H1 (cell line): Measurements from ENCODE around the gene COTL1. TPM values are rescaled to one million over a fixed set of nuclear protein-coding genes. Genes with fewer than 3 reads are reported as not detected.

Source experiments
- CTCF ChIA-PET: fragments of 300-600 bp; sonication (Branson Sonifier 250); formaldehyde crosslinking; loops from one replicate; lab custom pipeline; 2021; ENCODE audit not compliant: partially characterized antibody; lab: Charles Lee
- POLR2A ChIA-PET: fragments of 300-600 bp; sonication (Branson Sonifier 250); formaldehyde crosslinking; loops from one replicate; lab custom pipeline; 2021; ENCODE audit warnings: inconsistent platforms; ENCODE audit not compliant: partially characterized antibody; lab: Charles Lee
- DNase-seq, 2 experiments: peaks; one replicate each; pipeline versions ENCODE4 v3.0.0 to v3.0.0-alpha.2; 2010 to 2022; ENCODE audit warnings: low spot score in 2 of 2, low read depth in 1 of 2, mixed read lengths in 1 of 2
- FAIRE-seq: peaks from 2 replicates; lab custom pipeline; 2011; peaks lifted over from hg19 to GRCh38; lab: Jason Lieb, UNC
- H2AFZ ChIP-seq: 2 replicates; pipeline ENCODE4 v1.8.1; 2012; ENCODE audit warnings: low read length, inconsistent platforms
- H2AK5ac ChIP-seq: 2 replicates; pipeline ENCODE4 v1.6.1; 2013; ENCODE audit warnings: low read depth, low read length
- H2BK120ac ChIP-seq: replicated peaks from 2 replicates; pipeline ENCODE3; 2013; ENCODE audit warnings: low read depth, low read length, inconsistent platforms
- H2BK12ac ChIP-seq: 2 replicates; pipeline ENCODE4 v1.6.1; 2013; ENCODE audit warnings: low read depth, low read length
- H2BK15ac ChIP-seq: 2 replicates; pipeline ENCODE4 v1.6.1; 2013; ENCODE audit warnings: low read length
- H2BK20ac ChIP-seq: 2 replicates; pipeline ENCODE4 v1.6.1; 2013; ENCODE audit warnings: low read length
- H2BK5ac ChIP-seq: 2 replicates; pipeline ENCODE4 v1.6.1; 2013; ENCODE audit warnings: low read depth, low read length
- H3K14ac ChIP-seq: 2 replicates; pipeline ENCODE4 v1.6.1; 2013; ENCODE audit warnings: inconsistent platforms; ENCODE audit not compliant: insufficient read length
- H3K18ac ChIP-seq: 2 replicates; pipeline ENCODE4 v1.6.1; 2013; ENCODE audit warnings: low read length; ENCODE audit errors: extremely low read depth
- H3K23ac ChIP-seq: 2 replicates; pipeline ENCODE4 v1.6.1; 2013; ENCODE audit warnings: inconsistent platforms; ENCODE audit not compliant: insufficient read length
- H3K23me2 ChIP-seq: 2 replicates; pipeline ENCODE4 v1.6.1; 2013; ENCODE audit warnings: low read depth, low read length
- H3K27ac ChIP-seq: 2 replicates; pipeline ENCODE4 v1.6.1; 2011; ENCODE audit warnings: low read depth, low read length, inconsistent platforms
- H3K27me3 ChIP-seq, 4 experiments: replicated peaks in 1 of 4; 1 replicate in 1 of 4; 2 replicates in 3 of 4; pipeline versions ENCODE4 v1.6.1 to v1.8.1; 2011 to 2013; ENCODE audit warnings: low read length in 3 of 4, mild to moderate bottlenecking in 3 of 4, inconsistent platforms in 2 of 4, mixed read lengths in 2 of 4, moderate library complexity in 1 of 4; ENCODE audit not compliant: control insufficient read depth in 3 of 4, insufficient read depth in 3 of 4; ENCODE audit errors: extremely low read depth in 1 of 4
- H3K36me3 ChIP-seq, 4 experiments: 2 replicates each; pipeline versions ENCODE4 v1.6.1 to v1.8.1; 2011 to 2013; ENCODE audit warnings: mild to moderate bottlenecking in 4 of 4, low read length in 3 of 4, moderate library complexity in 2 of 4, control low read depth in 1 of 4, inconsistent platforms in 1 of 4; ENCODE audit not compliant: insufficient read depth in 4 of 4, control insufficient read depth in 2 of 4
- H3K4ac ChIP-seq: replicated peaks from 2 replicates; pipeline ENCODE3; 2013; ENCODE audit warnings: low read length, low read depth, mixed read lengths, inconsistent platforms; ENCODE audit not compliant: insufficient read length
- H3K4me1 ChIP-seq, 4 experiments: replicated peaks in 1 of 4; 1 replicate in 1 of 4; 2 replicates in 3 of 4; pipeline versions ENCODE4 v1.6.1 to v1.8.1; 2011 to 2013; ENCODE audit warnings: low read length in 3 of 4, inconsistent platforms in 2 of 4, mixed read lengths in 1 of 4; ENCODE audit not compliant: insufficient read depth in 4 of 4, control insufficient read depth in 3 of 4
- H3K4me2 ChIP-seq, 2 experiments: 2 replicates each; pipeline versions ENCODE4 v1.6.1 to v1.8.1; 2011 to 2013; ENCODE audit warnings: low read depth in 2 of 2, low read length in 2 of 2, control low read depth in 1 of 2, inconsistent platforms in 1 of 2, mild to moderate bottlenecking in 1 of 2; ENCODE audit not compliant: insufficient read depth in 1 of 2
- H3K4me3 ChIP-seq, 4 experiments: fragments of 200-600, 300-600 bp in 1 of 4; sonication (generic), shearing (Covaris generic), sonication (Bioruptor Twin) in 1 of 4; 2 replicates each; pipeline versions ENCODE4 v1.5.1 to v1.8.1; 2011 to 2016; ENCODE audit warnings: low read length in 4 of 4, low read depth in 3 of 4, control low read depth in 2 of 4, inconsistent platforms in 2 of 4, mild to moderate bottlenecking in 2 of 4, mixed read lengths in 1 of 4, moderate library complexity in 1 of 4; ENCODE audit not compliant: insufficient read depth in 2 of 4; ENCODE audit errors: extremely low read depth in 1 of 4
- H3K56ac ChIP-seq: replicated peaks from 2 replicates; pipeline ENCODE3; 2013; ENCODE audit warnings: low read depth, mild to moderate bottlenecking, mixed read lengths, low read length, inconsistent platforms; ENCODE audit not compliant: insufficient read length
- H3K79me1 ChIP-seq: 2 replicates; pipeline ENCODE4 v1.6.1; 2013; ENCODE audit warnings: low read depth, low read length, control low read depth
- H3K79me2 ChIP-seq, 2 experiments: 2 replicates each; pipeline versions ENCODE4 v1.6.1 to v1.8.1; 2012 to 2013; ENCODE audit warnings: low read length in 2 of 2, mild to moderate bottlenecking in 2 of 2, inconsistent platforms in 1 of 2; ENCODE audit not compliant: insufficient read depth in 2 of 2, control insufficient read depth in 1 of 2
- H3K9ac ChIP-seq, 4 experiments: replicated peaks in 1 of 4; 1 replicate in 1 of 4; 2 replicates in 3 of 4; pipeline versions ENCODE4 v1.6.1 to v1.8.1; 2011 to 2013; ENCODE audit warnings: low read depth in 3 of 4, low read length in 3 of 4, control low read depth in 2 of 4, mild to moderate bottlenecking in 2 of 4, moderate library complexity in 2 of 4, inconsistent platforms in 1 of 4; ENCODE audit errors: extremely low read depth in 1 of 4
- H3K9me3 ChIP-seq, 2 experiments: 2 replicates each; pipeline versions ENCODE4 v1.6.1 to v1.8.1; 2012 to 2013; ENCODE audit warnings: mild to moderate bottlenecking in 2 of 2, moderate library complexity in 2 of 2, control low read depth in 1 of 2, inconsistent platforms in 1 of 2, low read depth in 1 of 2, low read length in 1 of 2, mixed read lengths in 1 of 2; ENCODE audit not compliant: insufficient read depth in 2 of 2
- H4K20me1 ChIP-seq, 2 experiments: replicated peaks in 1 of 2; 2 replicates each; pipeline versions ENCODE3 to v1.8.1; 2011 to 2013; ENCODE audit warnings: inconsistent platforms in 2 of 2, low read length in 2 of 2, mild to moderate bottlenecking in 1 of 2; ENCODE audit not compliant: insufficient read depth in 2 of 2, control insufficient read depth in 1 of 2
- H4K5ac ChIP-seq: 2 replicates; pipeline ENCODE4 v1.6.1; 2013; ENCODE audit warnings: low read length, low read depth, mixed read lengths, inconsistent platforms; ENCODE audit not compliant: insufficient read length
- H4K8ac ChIP-seq: 2 replicates; pipeline ENCODE4 v1.8.0; 2013; ENCODE audit warnings: mild to moderate bottlenecking, moderate library complexity, low read length, inconsistent platforms; ENCODE audit not compliant: insufficient read depth; ENCODE audit errors: extremely low read depth
- H4K91ac ChIP-seq: replicated peaks from 2 replicates; pipeline ENCODE3; 2013; ENCODE audit warnings: low read length, mixed read lengths, inconsistent platforms; ENCODE audit not compliant: insufficient read length
- BACH1 ChIP-seq: IDR thresholded peaks from 2 replicates; pipeline ENCODE4 v1.6.1; 2012; ENCODE audit warnings: low read length, improper control_type of control experiment
- CREB1 ChIP-seq: IDR thresholded peaks from 2 replicates; pipeline ENCODE4 v1.6.1; 2012; ENCODE audit warnings: inconsistent platforms
- KDM4A ChIP-seq: IDR thresholded peaks from one replicate; pipeline ENCODE4 v1.7.1; 2012; ENCODE audit warnings: low read depth, mild to moderate bottlenecking, moderate library complexity, low read length, inconsistent platforms; ENCODE audit not compliant: severe bottlenecking
- KDM5A ChIP-seq: fragments of 200-600 bp; IDR thresholded peaks from 2 replicates; pipeline ENCODE4 v1.7.1; 2012; ENCODE audit warnings: mild to moderate bottlenecking, low read length, inconsistent platforms, mixed read lengths
- MAFK ChIP-seq: IDR thresholded peaks from 2 replicates; pipeline ENCODE4 v1.6.1; 2012; ENCODE audit warnings: low read depth, mild to moderate bottlenecking, improper control_type of control experiment, low read length
- POLR2A ChIP-seq, 2 experiments: IDR thresholded peaks; 1 replicate in 1 of 2; 2 replicates in 1 of 2; pipeline ENCODE4 v1.6.1; 2011; ENCODE audit warnings: low read depth in 2 of 2, low read length in 2 of 2, mild to moderate bottlenecking in 2 of 2; ENCODE audit errors: control extremely low read depth in 1 of 2
- RAD21 ChIP-seq, 2 experiments: IDR thresholded peaks in 1 of 2; conservative IDR thresholded peaks in 1 of 2; 2 replicates each; pipeline ENCODE4 v1.6.1; 2011; ENCODE audit warnings: low read depth in 2 of 2, low read length in 2 of 2, improper control_type of control experiment in 1 of 2, inconsistent platforms in 1 of 2, mild to moderate bottlenecking in 1 of 2, moderate library complexity in 1 of 2
- RFX5 ChIP-seq: IDR thresholded peaks from 2 replicates; pipeline ENCODE4 v1.6.1; 2011; ENCODE audit warnings: low read depth, low read length, improper control_type of control experiment, borderline replicate concordance
- RNF2 ChIP-seq: fragments of 200-900, 300-1000 bp; sonication (generic); IDR thresholded peaks from 2 replicates; pipeline ENCODE4 v1.7.1; 2016; ENCODE audit warnings: borderline replicate concordance, low read depth, mild to moderate bottlenecking, antibody characterized with exemption, low read length; ENCODE audit not compliant: poor library complexity, severe bottlenecking; ENCODE audit errors: missing control alignments
- SP1 ChIP-seq: IDR thresholded peaks from 2 replicates; pipeline ENCODE4 v1.6.1; 2011; ENCODE audit warnings: low read depth, low read length
- SRF ChIP-seq: IDR thresholded peaks from 2 replicates; pipeline ENCODE4 v1.6.1; 2011; ENCODE audit warnings: mild to moderate bottlenecking, low read depth, low read length, moderate library complexity
- YY1 ChIP-seq: IDR thresholded peaks from 2 replicates; pipeline ENCODE4 v1.6.1; 2011; ENCODE audit warnings: low read depth, mild to moderate bottlenecking, low read length
- WGBS, 2 experiments: shearing (Covaris generic) in 1 of 2; methylation state at CpG; one replicate each; pipeline versions ENCODE4 v1.1.6 to v1.1.7; 2013 to 2015; ENCODE audit warnings: low lambda C conversion rate in 2 of 2, mixed read lengths in 2 of 2, inconsistent platforms in 1 of 2, low coverage in 1 of 2, missing lambda C conversion rate in 1 of 2; ENCODE audit not compliant: insufficient replicate concordance in 2 of 2, insufficient coverage in 1 of 2, insufficient read length in 1 of 2; ENCODE audit errors: extremely low coverage in 1 of 2, missing lambda C conversion rate in 1 of 2; 5-methylcytosine and 5-hydroxymethylcytosine counted together
- polyA plus RNA-seq, 7 experiments: library from polyadenylated mRNA; depleted of rRNA in 3 of 7; stranded (reverse) in 5 of 7; unstranded in 2 of 7; fragments of >200 nt in 5 of 7; fragments of 200-250 nt in 2 of 7; gene quantifications; 1 replicate in 5 of 7; 2 replicates in 1 of 7; 4 replicates in 1 of 7; pipeline versions ENCODE4 v1.2.1 to v1.2.3, GENCODE V29; 2011 to 2013; ENCODE audit warnings: missing spikeins in 2 of 7, mixed read lengths in 2 of 7
- total RNA-seq: library from RNA; stranded (reverse); fragmentation: NEBNext Ultra II Directional; extraction: Animal tissue kit (Norgen Biotek cat#: 25700); gene quantifications from 2 replicates; pipeline ENCODE4 v1.2.1, GENCODE V29; 2021
- TF ChIP-seq, protein P1 (sequence below): IDR thresholded peaks from 2 replicates; pipeline ENCODE4 v1.6.1; 2012; ENCODE audit warnings: inconsistent platforms

Gene COTL1
- total and polyA plus RNA-seq, 2 of the 8 experiments (the other 6 are each of a cell fraction or from before 2014, with no cell fraction given): 59.2 to 183 TPM

DNA sequence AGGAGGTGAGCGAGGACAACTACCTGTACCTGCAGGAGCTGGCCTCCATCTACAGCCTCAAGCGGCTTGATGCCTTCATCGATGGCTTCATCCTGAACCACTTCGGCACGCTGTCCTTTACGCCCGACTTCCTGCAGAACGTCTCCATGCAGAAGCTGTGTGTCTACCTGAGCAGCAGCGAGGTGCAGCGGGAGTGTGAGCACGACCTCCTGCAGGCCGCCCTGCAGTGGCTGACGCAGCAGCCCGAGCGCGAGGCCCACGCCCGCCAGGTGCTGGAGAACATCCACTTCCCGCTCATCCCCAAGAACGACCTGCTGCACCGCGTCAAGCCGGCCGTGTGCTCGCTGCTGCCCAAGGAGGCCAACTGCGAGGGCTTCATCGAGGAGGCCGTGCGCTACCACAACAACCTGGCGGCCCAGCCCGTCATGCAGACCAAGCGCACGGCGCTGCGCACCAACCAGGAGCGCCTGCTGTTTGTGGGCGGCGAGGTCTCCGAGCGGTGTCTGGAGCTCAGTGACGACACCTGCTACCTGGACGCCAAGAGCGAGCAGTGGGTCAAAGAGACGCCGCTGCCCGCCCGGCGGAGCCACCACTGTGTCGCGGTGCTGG, 39.5 kb upstream of the COTL1 start:
- H4K91ac ChIP-seq: no peak overlapping the region
- no peak overlapping the region for H3K56ac ChIP-seq
- ChIA-PET CTCF (interaction anchor here (0.7 to 1.6 kb wide), 2 partner anchors 69 to 81 kb away, joined by 3 to 8 read pairs; no protein-coding TSS in a partner anchor), POLR2A (no interaction called here)
- H3K36me3 ChIP-seq: peaks cover 10 to 23% (median 17%) of the 10 kb centered on the region in 4 experiments; a peak in 7 of 8 replicates
- H2BK120ac ChIP-seq: no peak overlapping the region
- no peak overlapping the region for H2BK15ac ChIP-seq
- no peak overlapping the region for H2AFZ ChIP-seq
- no peak for FAIRE-seq
- H4K5ac ChIP-seq: no peak overlapping the region
- no peak overlapping the region for H2BK12ac ChIP-seq
- 96% methylated on average over 48 of the region's 50 CpGs; no CpG with 5 or more reads in 1 of the 2 experiments for WGBS, 2 experiments
- H3K18ac ChIP-seq: no peak overlapping the region
- H3K9me3 ChIP-seq: no peaks in the 10 kb centered on the region
- H3K79me1 ChIP-seq: no peaks in the 10 kb centered on the region; the same call in 1 of the 2 replicates
- H3K4ac ChIP-seq: no peak overlapping the region
- H3K27ac ChIP-seq: no peak overlapping the region
- DNase-seq: no peak
- H3K4me2 ChIP-seq: no peak overlapping the region
- no peaks in the 10 kb centered on the region for H3K79me2 ChIP-seq
- H3K4me1 ChIP-seq: no peaks in the 10 kb centered on the region
- H4K8ac ChIP-seq: no peak overlapping the region; the same call in 1 of the 2 replicates
- H3K27me3 ChIP-seq: no peaks in the 10 kb centered on the region
- H3K23ac ChIP-seq: no peak overlapping the region
- no peak overlapping the region for H2BK20ac ChIP-seq
- no peak overlapping the region for H3K4me3 ChIP-seq
- no peak overlapping the region for H3K9ac ChIP-seq
- H2BK5ac ChIP-seq: no peak overlapping the region; the same call in 1 of the 2 replicates
- no peaks in the 10 kb centered on the region for H3K23me2 ChIP-seq
- no peak overlapping the region for H2AK5ac ChIP-seq
- H4K20me1 ChIP-seq: peaks cover 0 to 2% of the 10 kb centered on the region in 2 experiments
- H3K14ac ChIP-seq: no peak overlapping the region
- TF ChIP-seq SP1: no peak
- TF ChIP-seq RFX5: no peak
- no peak for TF ChIP-seq KDM4A
- no peak for TF ChIP-seq RAD21 (IDR thresholded peaks at IDR 0.05 in 1 of 2, conservative IDR thresholded peaks at IDR 0.05 in 1 of 2; ENCODE audit: low read depth in 2 of 2, low read length in 2 of 2)
- no peak for TF ChIP-seq POLR2A (IDR thresholded peaks at IDR 0.05; ENCODE audit: control extremely low read depth in 1 of 2, low read depth in 2 of 2, low read length in 2 of 2)
- TF ChIP-seq, protein P1, sequence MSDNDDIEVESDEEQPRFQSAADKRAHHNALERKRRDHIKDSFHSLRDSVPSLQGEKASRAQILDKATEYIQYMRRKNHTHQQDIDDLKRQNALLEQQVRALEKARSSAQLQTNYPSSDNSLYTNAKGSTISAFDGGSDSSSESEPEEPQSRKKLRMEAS: no peak
- TF ChIP-seq MAFK: no peak
- TF ChIP-seq SRF: no peak
- no peak for TF ChIP-seq KDM5A
- no peak for TF ChIP-seq RNF2
- no peak for TF ChIP-seq YY1
- TF ChIP-seq BACH1: no peak
- no peak for TF ChIP-seq CREB1
